Uterus (tissue), 4 donors: ENCODE measurements around the gene ID2. TPM values are rescaled to one million over a fixed set of nuclear protein-coding genes. Genes with fewer than 3 reads are reported as not detected.
"Not testable (repeated sequence)": the region's sequence is repeated elsewhere in the genome, so short reads cannot be mapped to it uniquely, and the experiment has no call there.

ENCODE experiments used
- DNase-seq, 2 donors: peaks; one replicate each; pipeline ENCODE4 v3.0.0-alpha.2; 2019 to 2020
- H3K27ac ChIP-seq, 2 donors: fragments of 200-600 bp; sonication (generic); 1 replicate in 1 of 2; 2 replicates in 1 of 2; pipeline ENCODE4 v1.5.1; 2016 to 2018
- H3K27me3 ChIP-seq, 2 donors: fragments of 200-600 bp; sonication (generic); one replicate each; pipeline ENCODE4 v1.5.1; 2018 to 2019; ENCODE audit warnings: control low read depth in 1 of 2
- H3K36me3 ChIP-seq, 2 donors: fragments of 200-600 bp; sonication (generic); one replicate each; pipeline ENCODE4 v1.5.1; 2019; ENCODE audit warnings: control low read depth in 1 of 2
- H3K4me1 ChIP-seq, 2 donors: fragments of 200-600 bp; sonication (generic); one replicate each; pipeline ENCODE4 v1.5.1; 2018 to 2019; ENCODE audit warnings: control low read depth in 1 of 2
- H3K4me3 ChIP-seq, 2 donors: fragments of 200-600 bp; sonication (generic); 1 replicate in 1 of 2; 2 replicates in 1 of 2; pipeline ENCODE4 v1.5.1; 2018 to 2019; ENCODE audit warnings: mild to moderate bottlenecking in 1 of 2
- H3K9me3 ChIP-seq, 2 donors: fragments of 200-600 bp; sonication (generic); one replicate each; pipeline ENCODE4 v1.5.1; 2019; ENCODE audit warnings: control low read depth in 1 of 2
- CTCF ChIP-seq, 4 experiments: fragments of 200-600 bp in 2 of 4; fragments of 450-650 bp in 2 of 4; sonication (generic) in 2 of 4; IDR thresholded peaks; one replicate each; pipeline ENCODE4 v1.5.1; 2016 to 2019; ENCODE audit warnings: antibody characterized with exemption in 4 of 4, mild to moderate bottlenecking in 2 of 4, moderate library complexity in 1 of 4
- POLR2A ChIP-seq, 2 donors: fragments of 450-650 bp; IDR thresholded peaks; one replicate each; pipeline ENCODE4 v1.6.1; 2016; ENCODE audit warnings: antibody characterized with exemption in 2 of 2, mild to moderate bottlenecking in 1 of 2, moderate library complexity in 1 of 2
- intact Hi-C: fragments of 100-400 bp; cut with DNase I; formaldehyde crosslinking; loops from one replicate; pipeline ENCODE4 v1.15.1; 2023; ENCODE audit warnings: low total_unique reads
- total RNA-seq, 4 donors: library from RNA; depleted of rRNA in 3 of 4; stranded (reverse); fragments of >200 nt in 3 of 4; gene quantifications; one replicate each; pipeline versions ENCODE4 v1.1.0 to v1.2.4, GENCODE V29; 2014 to 2023
- donor health status: DM: yes; HTN: yes; CAD: no.

ID2 gene
- total RNA-seq, 4 donors from 2014 or later = 36.9 to 341 (median 176) TPM

GRCh38 chr2:8728305-8729015 is 46.6 kb downstream of the ID2 start:
- TF ChIP-seq CTCF (IDR thresholded peaks at IDR 0.05) = no peak
- TF ChIP-seq POLR2A (IDR thresholded peaks at IDR 0.05) = no peak
- no peaks in the 10 kb centered on the region for H3K9me3 ChIP-seq
- no peak overlapping the region for H3K27ac ChIP-seq
- H3K36me3 ChIP-seq = no peaks in the 10 kb centered on the region
- no peaks in the 10 kb centered on the region for H3K4me1 ChIP-seq
- H3K4me3 ChIP-seq = no peak overlapping the region
- H3K27me3 ChIP-seq = no peaks in the 10 kb centered on the region
- no peak for DNase-seq
- intact Hi-C loops = no loop called here

- not testable (repeated sequence) for H3K36me3 ChIP-seq
Observed at GRCh38 chr2:8729101-8729500, 47.2 kb downstream of the ID2 start.

GRCh38 chr2:8729939-8730338 is 48.1 kb downstream of the ID2 start:
- TF ChIP-seq CTCF (IDR thresholded peaks at IDR 0.05) (no peak), POLR2A (IDR thresholded peaks at IDR 0.05) (no peak)
- Histone ChIP-seq H3K4me1 (no peaks in the 10 kb centered on the region), H3K9me3 (no peaks in the 10 kb centered on the region), H3K4me3 (no peak overlapping the region), H3K36me3 (no peaks in the 10 kb centered on the region), H3K27ac (no peak overlapping the region), H3K27me3 (no peaks in the 10 kb centered on the region)
- no peak for DNase-seq
- intact Hi-C loops = no loop called here

More at GRCh38 chr2:8729101-8729500, 47.2 kb downstream of the ID2 start:
- H3K4me1 ChIP-seq, H3K4me3 ChIP-seq, H3K27ac ChIP-seq, intact Hi-C loops, DNase-seq, H3K27me3 ChIP-seq, H3K9me3 ChIP-seq: not testable (repeated sequence)

GRCh38 chr2:8732601-8733000 is 50.7 kb downstream of the ID2 start:
- Histone ChIP-seq H3K27ac (no peak overlapping the region), H3K9me3 (no peaks in the 10 kb centered on the region), H3K27me3 (no peaks in the 10 kb centered on the region), H3K36me3 (no peaks in the 10 kb centered on the region), H3K4me3 (no peak overlapping the region), H3K4me1 (no peaks in the 10 kb centered on the region)
- intact Hi-C loops = no loop called here
- TF ChIP-seq CTCF (IDR thresholded peaks at IDR 0.05) = no peak
- no peak for TF ChIP-seq POLR2A (IDR thresholded peaks at IDR 0.05)
- no peak for DNase-seq

Other genes starting within 250 kb of the ID2 start
- 100 to 1,000 TPM in 1 of 4 donors, 10 to 100 TPM in 3; 48.8 to 185 (median 72.8) TPM for gene KIDINS220, start 155.6 kb downstream of the ID2 start, total RNA-seq